IPS-NIHi11 (cell line): ENCODE data around the gene FGF11.
A peak's percentile ranks its signal among the peaks of the same experiment; 100 is the strongest.

Experiments used
- DNase-seq: peaks from one replicate; pipeline ENCODE4 v3.0.0; 2012; ENCODE audit warnings: mixed read lengths, low spot score

The FGF11 gene

GRCh38 chr17:7431231-7431630 lies 8.1 kb upstream of the FGF11 start:
- no peak for DNase-seq

GRCh38 chr17:7432296-7432695 lies 7.0 kb upstream of the FGF11 start:
- DNase-seq = no peak

- no peak for DNase-seq
These were observed 3.4 kb upstream of the FGF11 start for GRCh38 chr17:7435676-7436555.

- DNase-seq = peak; percentile 72
These were observed 2.5 kb upstream of the FGF11 start for GRCh38 chr17:7436556-7437368.

- DNase-seq = no peak
These were observed 1.9 kb upstream of the FGF11 start for GRCh38 chr17:7437369-7437863.

GRCh38 chr17:7437950-7438614 lies 1.2 kb upstream of the FGF11 start:
- no peak for DNase-seq

- DNase-seq = no peak
These were observed 454 bp upstream of the FGF11 start for GRCh38 chr17:7438656-7439460.

- no peak for DNase-seq
These were observed 961 bp downstream of the FGF11 start for GRCh38 chr17:7440113-7440833.

GRCh38 chr17:7440834-7441195 lies 1.5 kb downstream of the FGF11 start:
- no peak for DNase-seq

GRCh38 chr17:7441266-7441665 lies 2.0 kb downstream of the FGF11 start:
- no peak for DNase-seq

GRCh38 chr17:7442142-7442541 lies 2.8 kb downstream of the FGF11 start:
- DNase-seq = no peak

GRCh38 chr17:7443499-7444485 lies 4.5 kb downstream of the FGF11 start:
- DNase-seq = no peak

GRCh38 chr17:7444682-7445618 lies 5.6 kb downstream of the FGF11 start, which contains the start of gene CHRNB1:
Gene CHRNB1, plus strand, starts transcription at chr17:7445061. Its CDS starts 67 bp downstream, at chr17:7445128.
- peak; percentile 91 for DNase-seq

- DNase-seq = peak; percentile 88
These were observed 6.3 kb downstream of the FGF11 start for GRCh38 chr17:7445619-7445968.

GRCh38 chr17:7448461-7448860 lies 9.1 kb downstream of the FGF11 start:
- no peak for DNase-seq

GRCh38 chr17:7459961-7460545 lies 20.7 kb downstream of the FGF11 start:
- DNase-seq = no peak

GRCh38 chr17:7460850-7461660 lies 21.7 kb downstream of the FGF11 start:
- peak; percentile 69 for DNase-seq
